NCI-H2171 (cell line): ENCODE measurements around the gene ORC5.
A peak's percentile ranks its signal among the peaks of the same experiment; 100 is the strongest.

ENCODE experiments used
- DNase-seq: peaks from one replicate; lab custom pipeline; 2025; lab: John Stamatoyannopoulos, UW

The ORC5 gene

GRCh38 chr7:104127204-104127603 is 80.6 kb downstream of the ORC5 start:
- peak; percentile 53 for DNase-seq

- peak; percentile 77 for DNase-seq
Measured at GRCh38 chr7:104126411-104126841, 81.4 kb downstream of the ORC5 start.

GRCh38 chr7:104124893-104125477 is 82.8 kb downstream of the ORC5 start:
- DNase-seq: no peak

GRCh38 chr7:104124469-104124868 is 83.3 kb downstream of the ORC5 start:
- DNase-seq: no peak

GRCh38 chr7:104123786-104124185 is 84.0 kb downstream of the ORC5 start:
- DNase-seq: no peak

- no peak for DNase-seq
Measured at GRCh38 chr7:104113788-104114187, 94.0 kb downstream of the ORC5 start.

GRCh38 chr7:104112623-104113022 is 95.2 kb downstream of the ORC5 start:
- DNase-seq: no peak

- no peak for DNase-seq
Measured at GRCh38 chr7:104111271-104111670, 96.5 kb downstream of the ORC5 start.

- DNase-seq: no peak
Measured at GRCh38 chr7:104106108-104106905, 101.5 kb downstream of the ORC5 start.

GRCh38 chr7:104098890-104099289 is 108.9 kb downstream of the ORC5 start:
- no peak for DNase-seq

GRCh38 chr7:104096683-104097082 is 111.1 kb downstream of the ORC5 start:
- DNase-seq: no peak

- DNase-seq: no peak
Measured at GRCh38 chr7:104093127-104093526, 114.7 kb downstream of the ORC5 start.

- DNase-seq: no peak
Measured at GRCh38 chr7:104091242-104091641, 116.6 kb downstream of the ORC5 start.

- no peak for DNase-seq
Measured at GRCh38 chr7:104089612-104090011, 118.2 kb downstream of the ORC5 start.

- DNase-seq: no peak
Measured at GRCh38 chr7:104089061-104089460, 118.8 kb downstream of the ORC5 start.
